ENCODE data around the gene DNAJC17. TPM values are rescaled to one million over a fixed set of nuclear protein-coding genes. Genes with fewer than 3 reads are reported as not detected.

The DNAJC17 gene
- total RNA-seq, 1 experiment from 2014 or later = 36.1 TPM

GRCh38 chr15:40775007-40775406, 32.3 kb downstream of the DNAJC17 start:
- H4K20me1 ChIP-seq (ENCODE audit: insufficient read depth) = no peaks in the 10 kb centered on the region
- no peaks in the 10 kb centered on the region for H3K9me2 ChIP-seq (ENCODE audit: insufficient read depth)
- no peaks in the 10 kb centered on the region for H3K27me3 ChIP-seq (ENCODE audit: insufficient read depth, low read length)
- intact Hi-C loops (cut with micrococcal nuclease) = no loop called here
- H3K79me2 ChIP-seq (ENCODE audit: insufficient read depth, low read length) = no peaks in the 10 kb centered on the region
- ChIA-PET CTCF (no interaction called here), RAD21 (ENCODE audit: low non-redundant PET in 1 of 2, low total read pairs in 2 of 2, uncharacterized antibody in 2 of 2, unreplicated experiment in 2 of 2) (no interaction called here), POLR2A (no interaction called here)
- no peaks in the 10 kb centered on the region for H3K9me3 ChIP-seq (ENCODE audit: control insufficient read depth in 1 of 2, insufficient read depth in 1 of 2, low read depth in 1 of 2, low read length in 2 of 2)
- H3K4me2 ChIP-seq (ENCODE audit: low read length) = no peak overlapping the region
- no peak overlapping the region for H2AFZ ChIP-seq (ENCODE audit: low read depth, low read length, poor library complexity, severe bottlenecking)
- no peak for ATAC-seq
- TF ChIP-seq SIN3A (IDR thresholded peaks at IDR 0.05; ENCODE audit: low read depth) (no peak), EGR1 (IDR thresholded peaks at IDR 0.05; ENCODE audit: low read depth) (no peak), POLR2AphosphoS5 (IDR thresholded peaks at IDR 0.05; ENCODE audit: low read depth, low read length) (no peak), CTCF (IDR thresholded peaks at IDR 0.05 in 2 of 3, conservative IDR thresholded peaks at IDR 0.05 in 1 of 3; ENCODE audit: borderline replicate concordance in 1 of 3, insufficient read depth in 1 of 3, low read depth in 2 of 3, low read length in 2 of 3) (no peak), FOSL1 (IDR thresholded peaks at IDR 0.05; ENCODE audit: low read depth) (no peak), ZFX (IDR thresholded peaks at IDR 0.05) (no peak), CEBPB (IDR thresholded peaks at IDR 0.05; ENCODE audit: low read depth) (no peak), EZH2 (IDR thresholded peaks at IDR 0.05) (no peak), CBX3 (IDR thresholded peaks at IDR 0.05; ENCODE audit: low read depth) (no peak)
- TF ChIP-seq, protein P1, sequence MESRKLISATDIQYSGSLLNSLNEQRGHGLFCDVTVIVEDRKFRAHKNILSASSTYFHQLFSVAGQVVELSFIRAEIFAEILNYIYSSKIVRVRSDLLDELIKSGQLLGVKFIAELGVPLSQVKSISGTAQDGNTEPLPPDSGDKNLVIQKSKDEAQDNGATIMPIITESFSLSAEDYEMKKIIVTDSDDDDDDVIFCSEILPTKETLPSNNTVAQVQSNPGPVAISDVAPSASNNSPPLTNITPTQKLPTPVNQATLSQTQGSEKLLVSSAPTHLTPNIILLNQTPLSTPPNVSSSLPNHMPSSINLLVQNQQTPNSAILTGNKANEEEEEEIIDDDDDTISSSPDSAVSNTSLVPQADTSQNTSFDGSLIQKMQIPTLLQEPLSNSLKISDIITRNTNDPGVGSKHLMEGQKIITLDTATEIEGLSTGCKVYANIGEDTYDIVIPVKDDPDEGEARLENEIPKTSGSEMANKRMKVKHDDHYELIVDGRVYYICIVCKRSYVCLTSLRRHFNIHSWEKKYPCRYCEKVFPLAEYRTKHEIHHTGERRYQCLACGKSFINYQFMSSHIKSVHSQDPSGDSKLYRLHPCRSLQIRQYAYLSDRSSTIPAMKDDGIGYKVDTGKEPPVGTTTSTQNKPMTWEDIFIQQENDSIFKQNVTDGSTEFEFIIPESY (IDR thresholded peaks at IDR 0.05; ENCODE audit: extremely low read depth, insufficient replicate concordance, low read length) = no peak
- H3K4me1 ChIP-seq (ENCODE audit: control insufficient read depth in 1 of 2, insufficient read depth in 2 of 2, low read length in 2 of 2) = peaks cover 8 to 21% of the 10 kb centered on the region in 2 experiments
- peaks cover 10 to 21% of the 10 kb centered on the region in 2 experiments; a peak in 3 of 4 replicates for H3K36me3 ChIP-seq (ENCODE audit: control insufficient read depth in 1 of 2, insufficient read depth in 2 of 2, low read length in 2 of 2)
- no peak overlapping the region for H3K9ac ChIP-seq (ENCODE audit: low read length)
- DNase-seq (ENCODE audit: low read depth, low spot score) = no peak
- H3K27ac ChIP-seq (ENCODE audit: low read depth, low read length) = no peak overlapping the region
- H3K4me3 ChIP-seq (replicated peaks in 1 of 2; ENCODE audit: low read depth in 1 of 2, low read length in 2 of 2) = no peak overlapping the region
- no TSS peak for BruUV-seq (replicated peaks)

Measured in HCT116 (cell line).